Fibroblast of gingiva (primary cell): ENCODE data around the gene MAP7D3.
"Not testable (repeated sequence)": the region's sequence is repeated elsewhere in the genome, so short reads cannot be mapped to it uniquely, and the experiment has no call there.

ENCODE experiments used
- DNase-seq: peaks from one replicate; pipeline ENCODE4 v3.0.0-alpha.2; 2011; ENCODE audit warnings: low read depth

Gene MAP7D3

DNA sequence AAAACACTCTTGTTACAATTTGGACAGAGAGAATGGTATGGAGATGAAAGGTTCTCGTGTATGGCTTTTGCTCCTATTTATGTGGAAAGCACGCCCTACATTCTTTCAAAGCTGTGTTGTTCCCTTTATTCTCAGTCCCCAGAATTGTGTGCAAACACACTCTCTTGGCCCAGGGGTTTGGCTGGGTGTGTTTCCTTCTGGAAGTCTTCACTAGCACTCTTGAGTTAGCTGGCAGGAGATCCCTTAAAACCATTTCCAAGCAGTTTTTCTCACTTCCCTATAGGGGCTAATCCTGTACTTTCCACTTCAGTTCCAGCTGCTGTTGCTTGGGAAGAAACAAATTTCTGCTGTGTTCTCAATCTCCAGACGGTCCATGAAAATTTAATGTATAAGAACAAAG lies 68.8 kb downstream of the MAP7D3 start:
- DNase-seq, result no peak

DNA sequence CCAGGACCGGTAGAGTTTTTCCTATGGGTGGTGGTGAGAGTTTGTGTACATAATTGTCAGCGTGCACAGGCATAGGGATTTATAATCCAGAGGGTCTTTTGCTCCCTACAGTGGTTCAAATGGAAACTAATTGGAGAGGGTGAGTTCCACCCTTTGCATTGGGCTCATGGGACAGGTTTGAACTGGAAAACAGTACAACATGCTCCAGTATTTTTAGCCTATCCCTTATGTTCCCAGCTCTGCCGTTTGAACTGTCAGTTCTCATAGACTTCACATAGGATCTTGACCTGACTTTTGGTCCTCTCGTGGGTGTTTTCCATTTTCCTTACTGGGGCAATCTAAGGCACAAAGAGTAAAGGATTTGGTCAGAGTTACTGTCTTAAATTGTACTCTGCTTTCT lies 72.1 kb downstream of the MAP7D3 start:
- no peak for DNase-seq

DNA sequence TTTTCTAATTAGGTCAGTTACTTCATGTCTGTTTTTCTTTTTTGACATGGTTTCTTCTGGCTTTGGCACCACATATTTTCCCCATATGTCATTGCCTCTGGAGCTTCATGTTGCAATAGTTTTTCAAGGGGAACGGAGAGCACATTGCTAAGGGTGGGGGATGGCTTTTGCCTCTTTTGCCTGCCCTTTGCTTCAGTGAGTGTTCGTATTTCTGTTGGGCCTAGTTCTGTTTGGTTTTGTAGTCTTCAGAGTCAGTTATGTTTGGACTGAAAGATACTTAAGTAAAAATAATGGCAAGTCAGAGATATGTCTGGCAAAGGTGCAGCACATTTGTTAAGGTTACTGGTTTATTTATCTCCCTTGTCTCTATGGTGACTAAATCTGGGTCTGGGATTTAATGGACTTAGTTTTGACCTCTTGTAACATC lies 74.8 kb downstream of the MAP7D3 start:
- peak; percentile 95 for DNase-seq

DNA sequence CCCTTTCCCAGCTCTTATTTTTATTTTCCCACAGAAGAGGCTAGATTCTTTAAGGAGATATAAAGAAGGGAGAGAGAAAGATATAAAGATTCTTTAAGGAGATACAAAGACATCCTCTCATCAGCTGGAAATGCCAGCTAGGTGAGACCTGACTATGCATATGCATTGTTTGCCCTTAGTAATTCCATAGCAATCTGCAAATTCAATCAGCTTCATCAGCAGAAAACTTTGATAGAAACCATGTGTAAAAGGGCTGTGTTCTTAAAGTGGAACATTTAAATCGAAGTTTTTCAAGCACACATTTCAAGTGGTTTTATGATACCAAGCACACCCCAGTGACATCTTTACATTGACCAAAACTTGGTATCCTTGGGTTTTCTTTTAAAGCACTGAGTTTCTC lies 79.8 kb downstream of the MAP7D3 start:
- DNase-seq, result no peak

DNA sequence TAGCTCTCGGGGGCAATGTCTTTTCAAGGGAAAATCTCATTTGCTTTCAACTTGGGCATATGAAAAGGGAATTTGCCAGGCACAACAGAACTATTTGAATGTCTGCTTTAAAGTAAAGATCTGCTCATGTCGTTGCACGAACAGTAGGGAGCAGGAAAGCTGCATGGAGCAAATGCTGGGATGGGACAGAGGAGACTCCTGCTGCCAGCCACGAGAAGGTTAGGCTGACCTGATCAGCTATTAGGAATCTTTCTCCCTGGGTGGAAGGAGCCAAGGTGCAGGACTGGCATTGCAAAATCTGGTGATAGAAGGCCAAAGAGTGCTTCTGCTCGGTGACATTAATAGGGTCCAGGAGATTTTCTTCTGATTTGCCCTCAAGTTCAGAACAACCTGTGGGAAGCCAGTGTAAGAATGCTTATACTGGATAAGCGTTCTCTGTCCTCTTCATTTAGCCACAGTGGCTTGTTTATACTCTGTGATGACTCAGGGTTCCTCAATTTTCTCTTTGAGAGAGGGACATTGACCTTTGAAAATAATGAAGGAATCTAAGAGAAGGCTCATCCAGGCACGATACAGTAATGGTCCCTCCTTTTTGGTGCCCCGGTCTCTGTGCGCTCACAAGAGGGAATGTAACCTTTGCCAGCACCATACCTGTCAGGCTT lies 80.9 kb downstream of the MAP7D3 start:
- peak; percentile 65 for DNase-seq

DNA sequence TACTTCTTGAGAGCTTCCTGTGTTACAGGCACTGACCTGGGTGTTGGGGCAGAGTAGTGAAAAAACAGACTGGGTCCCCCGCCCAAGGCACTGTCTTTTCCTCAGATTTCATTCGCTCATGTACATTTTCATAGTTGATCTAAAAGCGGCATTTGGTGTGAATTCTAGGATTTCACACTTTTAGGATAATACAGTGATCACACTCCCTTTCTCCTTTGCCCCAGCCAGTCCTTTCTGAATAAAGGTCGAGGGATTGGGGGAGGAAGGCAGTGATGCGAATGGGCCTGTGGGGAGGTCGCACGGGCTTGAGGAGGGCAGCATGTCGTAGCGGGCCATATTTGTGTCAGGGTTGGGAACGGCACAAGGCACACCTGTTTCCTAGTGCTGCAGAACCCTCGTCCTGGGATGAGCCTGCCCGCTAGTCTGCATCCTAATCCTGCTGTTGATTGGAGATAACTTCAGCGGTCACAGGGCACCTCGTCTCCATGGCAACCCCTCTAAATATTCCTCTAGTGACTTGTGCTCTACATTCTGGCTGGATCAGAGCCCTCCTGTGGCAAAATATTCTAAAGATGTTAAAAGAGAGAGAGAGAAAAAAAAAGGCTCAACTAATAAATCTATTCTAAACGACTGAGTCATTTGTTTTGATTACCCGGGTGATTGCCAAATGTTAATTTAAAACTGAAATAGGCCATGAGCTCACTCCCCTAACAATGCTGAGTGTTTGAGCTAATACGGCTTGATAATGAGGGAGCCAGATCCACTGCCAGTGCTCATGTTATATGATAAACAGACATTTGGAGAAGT lies 82.1 kb downstream of the MAP7D3 start:
- DNase-seq, result peak; percentile 97

DNA sequence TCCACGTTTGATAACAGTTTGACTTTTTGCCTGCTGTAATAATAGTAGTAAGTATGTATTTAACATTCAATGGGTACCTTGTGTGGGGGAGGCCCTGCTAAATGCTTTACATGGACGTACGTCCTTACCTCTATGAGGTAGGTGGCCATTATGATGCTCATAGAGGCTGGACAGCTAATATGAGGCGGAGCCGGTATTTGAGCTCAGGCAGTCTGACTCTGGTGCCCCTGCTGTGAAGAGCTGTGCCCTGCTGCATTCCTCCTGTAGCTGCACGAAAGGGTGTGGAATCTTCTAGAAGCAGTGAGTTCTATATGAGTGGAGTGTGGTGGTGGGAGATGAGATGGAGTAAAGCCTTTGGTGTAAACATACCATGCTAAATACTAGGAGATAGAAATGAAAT lies 83.2 kb downstream of the MAP7D3 start:
- DNase-seq, result not testable (repeated sequence)

DNA sequence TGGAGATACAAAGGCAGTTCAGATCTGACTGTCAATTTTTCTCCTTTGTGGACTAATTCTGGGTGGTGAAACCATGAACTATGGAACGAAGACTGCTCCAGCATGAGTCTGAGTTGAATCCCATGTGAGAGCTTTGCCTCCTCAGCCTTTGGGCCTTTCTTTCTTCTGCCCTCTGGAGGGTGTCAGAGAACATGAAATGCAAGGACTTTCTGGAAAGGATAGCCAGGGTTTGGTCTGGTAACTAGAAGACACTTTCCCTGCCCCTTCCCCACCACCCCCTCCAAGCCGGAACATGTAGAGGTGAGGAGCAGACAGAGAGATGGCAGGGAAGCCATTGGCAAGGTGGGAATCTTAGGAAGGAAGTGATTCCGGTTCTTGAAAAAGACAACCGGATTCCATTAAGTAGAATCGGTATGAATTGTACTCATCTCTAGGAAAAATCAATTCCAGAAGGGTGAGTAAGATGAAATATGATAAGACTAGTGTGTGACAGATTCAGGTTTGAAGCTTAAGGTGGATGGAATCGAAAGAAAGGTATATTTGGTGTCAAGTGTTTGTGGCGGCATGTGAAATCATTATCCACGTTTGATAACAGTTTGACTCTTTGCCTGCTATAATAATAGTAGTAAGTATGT lies 84.9 kb downstream of the MAP7D3 start:
- peak; percentile 58 for DNase-seq

DNA sequence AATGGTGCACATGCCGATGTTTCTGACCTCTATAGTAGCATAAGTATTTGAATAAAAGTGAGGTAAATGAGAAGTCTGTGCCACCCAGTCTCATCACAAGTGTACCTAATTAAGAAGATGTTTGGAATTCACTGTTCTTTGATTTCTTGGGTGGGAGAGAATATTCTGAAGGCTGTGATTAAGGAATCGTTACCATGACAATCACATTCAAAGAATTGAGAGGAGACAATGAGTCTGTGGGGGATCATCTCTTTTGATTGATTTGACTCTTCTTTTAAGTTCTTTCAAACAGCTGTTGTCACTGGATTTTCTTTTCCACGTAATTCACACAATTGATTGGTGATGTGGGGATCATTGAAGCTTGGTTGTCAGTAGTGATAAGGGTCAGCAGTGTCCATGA lies 85.8 kb downstream of the MAP7D3 start:
- no peak for DNase-seq

DNA sequence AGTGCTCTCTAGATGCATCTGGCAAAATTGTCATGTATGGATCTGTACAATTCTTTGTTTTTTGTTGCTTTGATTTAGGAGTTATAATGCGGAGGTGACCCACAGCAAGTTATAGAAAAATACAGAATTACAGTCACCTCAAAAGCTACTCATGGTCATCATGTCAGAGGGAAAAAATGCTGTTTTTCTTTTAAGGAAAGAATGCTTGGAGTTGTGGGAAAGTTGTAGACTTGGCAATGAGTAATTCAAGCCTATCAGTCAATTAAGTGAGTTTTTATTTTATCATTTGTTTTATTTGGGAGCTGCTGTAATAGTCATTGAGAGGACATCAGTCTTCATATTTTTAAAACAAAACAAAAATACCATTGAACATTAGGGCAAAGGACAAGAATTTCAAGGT lies 87.5 kb downstream of the MAP7D3 start:
- no peak for DNase-seq
